ENCODE data around the gene NKAIN1. TPM values are rescaled to one million over a fixed set of nuclear protein-coding genes. Genes with fewer than 3 reads are reported as not detected.

Gene NKAIN1
- total and polyA plus RNA-seq, 2 experiments from 2014 or later: 14.7 to 56.7 TPM

GRCh38 chr1:31238986-31239613 lies 587 bp downstream of the NKAIN1 start:
- DNase-seq (ENCODE audit: low spot score) (peak; percentile 81), ATAC-seq (peak; percentile 77)
- peak overlapping the region; percentile 90 for H3K4me3 Mint-ChIP-seq
- peak overlapping the region; percentile 91 for H3K4me2 ChIP-seq
- H3K27ac ChIP-seq (ENCODE audit: low read depth): no peak overlapping the region
- H2AFZ ChIP-seq: peak overlapping the region; percentile 88; the same call in 1 of the 2 replicates
- peaks cover 3% of the 10 kb centered on the region; the same call in 1 of the 3 replicates for H3K9me3 Mint-ChIP-seq
- peaks cover 26% of the 10 kb centered on the region for H3K4me1 Mint-ChIP-seq
- H3K27me3 ChIP-seq (ENCODE audit: insufficient read depth): peaks cover 26% of the 10 kb centered on the region
- no peaks in the 10 kb centered on the region for H3K9me2 ChIP-seq (ENCODE audit: insufficient read depth)
- peaks cover 22% of the 10 kb centered on the region; the same call in 1 of the 2 replicates for H3K4me1 ChIP-seq (ENCODE audit: insufficient read depth)
- H3K36me3 Mint-ChIP-seq (ENCODE audit: low read depth): peaks cover 4% of the 10 kb centered on the region; the same call in 1 of the 3 replicates
- peaks cover 41% of the 10 kb centered on the region for H3K79me2 ChIP-seq (replicated peaks; ENCODE audit: insufficient read depth)
- no peak overlapping the region for H3K27ac Mint-ChIP-seq
- H4K20me1 ChIP-seq (replicated peaks; ENCODE audit: insufficient read depth): peaks cover 10% of the 10 kb centered on the region; the same call in 1 of the 2 replicates
- H3K27me3 Mint-ChIP-seq (ENCODE audit: insufficient read depth, low read depth, poor library complexity): peaks cover 22% of the 10 kb centered on the region
- peaks cover 4% of the 10 kb centered on the region; the same call in 1 of the 2 replicates for H3F3A ChIP-seq (replicated peaks; ENCODE audit: low read depth)
- H3K4me3 ChIP-seq: peak overlapping the region; percentile 78
- TF ChIP-seq JUNB (IDR thresholded peaks at IDR 0.05; ENCODE audit: unreplicated experiment) (no peak), POLR2AphosphoS5 (IDR thresholded peaks at IDR 0.05; ENCODE audit: low read depth) (peak; percentile 34), EZH2phosphoT487 (IDR thresholded peaks at IDR 0.05; ENCODE audit: unreplicated experiment) (no peak), ETS1 (IDR thresholded peaks at IDR 0.05) (no peak), NANOG (IDR thresholded peaks at IDR 0.05; ENCODE audit: borderline replicate concordance) (no peak), ZNF331 (CRISPR knock-in tag; IDR thresholded peaks at IDR 0.05; ENCODE audit: low read depth) (no peak)
- no peaks in the 10 kb centered on the region for H3K36me3 ChIP-seq (ENCODE audit: insufficient read depth)

DNA sequence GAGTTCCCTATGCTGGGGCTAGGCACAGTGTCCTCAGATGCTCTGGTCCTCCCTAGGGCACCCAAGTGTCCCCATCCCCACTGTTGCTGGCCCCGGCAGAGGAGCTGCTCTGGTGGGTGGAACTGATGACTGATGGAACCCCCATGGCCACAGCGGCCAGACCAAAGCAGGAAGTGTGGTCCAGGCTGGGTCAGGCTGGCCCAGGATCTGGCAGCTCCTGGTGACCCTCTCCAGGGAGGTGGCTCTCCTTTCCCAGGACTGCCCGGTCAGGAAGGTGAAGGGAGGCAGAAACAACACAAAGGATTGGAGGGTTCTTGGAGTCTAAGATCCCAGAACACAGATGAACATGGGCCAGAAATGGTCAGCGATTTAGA lies 1.1 kb downstream of the NKAIN1 start:
- DNase-seq (ENCODE audit: low spot score) (no peak), ATAC-seq (peak; percentile 5; the same call in 1 of the 3 replicates)
- H3K27me3 ChIP-seq (ENCODE audit: insufficient read depth): peaks cover 26% of the 10 kb centered on the region
- peaks cover 41% of the 10 kb centered on the region for H3K79me2 ChIP-seq (replicated peaks; ENCODE audit: insufficient read depth)
- H3K4me2 ChIP-seq: peak overlapping the region; percentile 91
- no peaks in the 10 kb centered on the region for H3K36me3 ChIP-seq (ENCODE audit: insufficient read depth)
- H3K27ac Mint-ChIP-seq: no peak overlapping the region
- H3K27ac ChIP-seq (ENCODE audit: low read depth): no peak overlapping the region
- peaks cover 4% of the 10 kb centered on the region; the same call in 1 of the 2 replicates for H3F3A ChIP-seq (replicated peaks; ENCODE audit: low read depth)
- H3K27me3 Mint-ChIP-seq (ENCODE audit: insufficient read depth, low read depth, poor library complexity): peaks cover 22% of the 10 kb centered on the region
- H3K9me3 Mint-ChIP-seq: peaks cover 3% of the 10 kb centered on the region; the same call in 1 of the 3 replicates
- H4K20me1 ChIP-seq (replicated peaks; ENCODE audit: insufficient read depth): peaks cover 12% of the 10 kb centered on the region; the same call in 1 of the 2 replicates
- peak overlapping the region; percentile 78 for H3K4me3 ChIP-seq
- TF ChIP-seq STAT1 (IDR thresholded peaks at IDR 0.05; ENCODE audit: unreplicated experiment): no peak
- peak; percentile 40 for TF ChIP-seq EZH2 (IDR thresholded peaks at IDR 0.05; ENCODE audit: low read depth, unreplicated experiment)
- peaks cover 23% of the 10 kb centered on the region; the same call in 1 of the 2 replicates for H3K4me1 ChIP-seq (ENCODE audit: insufficient read depth)
- no peaks in the 10 kb centered on the region for H3K9me2 ChIP-seq (ENCODE audit: insufficient read depth)
- H3K4me3 Mint-ChIP-seq: peak overlapping the region; percentile 90
- H2AFZ ChIP-seq: peak overlapping the region; percentile 88; the same call in 1 of the 2 replicates
- H3K4me1 Mint-ChIP-seq: peaks cover 28% of the 10 kb centered on the region
- peaks cover 4% of the 10 kb centered on the region; the same call in 1 of the 3 replicates for H3K36me3 Mint-ChIP-seq (ENCODE audit: low read depth)

DNA sequence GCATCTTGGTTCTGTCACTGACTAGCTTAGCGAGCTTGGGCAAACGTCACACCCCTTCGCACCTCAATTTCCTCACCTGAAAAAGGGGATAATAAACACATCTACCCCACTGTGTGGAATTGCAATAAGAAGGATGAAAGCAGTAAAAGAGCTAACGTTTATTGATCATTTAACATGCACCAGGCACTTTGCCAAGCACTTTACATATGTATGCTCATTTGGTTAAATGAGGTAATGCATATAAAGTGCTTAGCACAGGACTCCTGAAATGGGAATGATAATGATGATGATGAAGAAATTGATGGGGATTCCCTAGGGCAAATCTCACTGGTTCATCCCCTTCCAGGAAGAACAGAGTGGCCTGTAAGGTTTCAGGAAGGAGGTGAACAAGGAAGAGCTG lies 4.8 kb downstream of the NKAIN1 start:
- TF ChIP-seq ZNF114 (CRISPR knock-in tag; IDR thresholded peaks at IDR 0.05) (no peak), JUNB (IDR thresholded peaks at IDR 0.05; ENCODE audit: unreplicated experiment) (no peak), ETS1 (IDR thresholded peaks at IDR 0.05) (no peak), EZH2phosphoT487 (IDR thresholded peaks at IDR 0.05; ENCODE audit: unreplicated experiment) (no peak)
- no peak overlapping the region for H3K27ac ChIP-seq (ENCODE audit: low read depth)
- no peaks in the 10 kb centered on the region for H3K36me3 ChIP-seq (ENCODE audit: insufficient read depth)

More for the DNA sequence above, 4.8 kb downstream of the NKAIN1 start:
- no peak overlapping the region for H3K4me2 ChIP-seq
- H3K9me3 Mint-ChIP-seq: peaks cover 3% of the 10 kb centered on the region; the same call in 1 of the 3 replicates
- DNase-seq (ENCODE audit: low spot score): no peak
- H3K9me2 ChIP-seq (ENCODE audit: insufficient read depth): no peaks in the 10 kb centered on the region
- peaks cover 14% of the 10 kb centered on the region; the same call in 1 of the 2 replicates for H3K4me1 ChIP-seq (ENCODE audit: insufficient read depth)
- H3K27me3 ChIP-seq (ENCODE audit: insufficient read depth): peaks cover 14% of the 10 kb centered on the region
- H4K20me1 ChIP-seq (replicated peaks; ENCODE audit: insufficient read depth): peaks cover 12% of the 10 kb centered on the region; the same call in 1 of the 2 replicates
- no peak overlapping the region for H3K4me3 Mint-ChIP-seq
- H2AFZ ChIP-seq: no peak overlapping the region
- no peak overlapping the region for H3K27ac Mint-ChIP-seq
- H3K4me3 ChIP-seq: no peak overlapping the region
- peaks cover 9% of the 10 kb centered on the region for H3K27me3 Mint-ChIP-seq (ENCODE audit: insufficient read depth, low read depth, poor library complexity)
- H3K79me2 ChIP-seq (replicated peaks; ENCODE audit: insufficient read depth): peaks cover 48% of the 10 kb centered on the region
- no peaks in the 10 kb centered on the region; the same call in 1 of the 2 replicates for H3F3A ChIP-seq (replicated peaks; ENCODE audit: low read depth)
- ATAC-seq: no peak
- H3K4me1 Mint-ChIP-seq: peaks cover 21% of the 10 kb centered on the region
- H3K36me3 Mint-ChIP-seq (ENCODE audit: low read depth): peaks cover 4% of the 10 kb centered on the region; the same call in 1 of the 3 replicates

All from GM23338 (cell line).